Kidney (tissue), 22 donors: ENCODE results near the gene WNT5B. TPM values are rescaled to one million over a fixed set of nuclear protein-coding genes. Genes with fewer than 3 reads are reported as not detected.

ENCODE experiments used
- DNase-seq, 5 donors: peaks; one replicate each; pipeline ENCODE4 v3.0.0-alpha.2; 2013 to 2020
- FAIRE-seq: peaks from 2 replicates; lab custom pipeline; 2012; peaks lifted over from hg19 to GRCh38; lab: Jason Lieb, UNC
- H3K27ac ChIP-seq, 2 donors: one replicate each; pipeline ENCODE4 v1.7.0; 2013; ENCODE audit warnings: low read depth in 2 of 2, low read length in 2 of 2, inconsistent platforms in 1 of 2
- H3K27me3 ChIP-seq: one replicate; pipeline ENCODE4 v1.7.1; 2013; ENCODE audit warnings: low read length, inconsistent platforms; ENCODE audit not compliant: control insufficient read depth, insufficient read depth
- H3K36me3 ChIP-seq, 3 donors: one replicate each; pipeline versions ENCODE4 v1.7.0 to v1.7.1; 2013; ENCODE audit warnings: low read length in 3 of 3, control low read depth in 1 of 3, inconsistent platforms in 1 of 3; ENCODE audit not compliant: insufficient read depth in 3 of 3, control insufficient read depth in 2 of 3
- H3K4me1 ChIP-seq, 3 donors: one replicate each; pipeline versions ENCODE4 v1.7.0 to v1.7.1; 2013; ENCODE audit warnings: low read length in 3 of 3, inconsistent platforms in 1 of 3, low read depth in 1 of 3; ENCODE audit not compliant: control insufficient read depth in 2 of 3, insufficient read depth in 2 of 3
- H3K4me3 ChIP-seq, 3 donors: one replicate each; pipeline versions ENCODE4 v1.7.0 to v1.8.1; 2013; ENCODE audit warnings: low read length in 3 of 3, control low read depth in 1 of 3, inconsistent platforms in 1 of 3
- H3K9ac ChIP-seq, 3 donors: one replicate each; pipeline versions ENCODE4 v1.7.0 to v1.7.1; 2013; ENCODE audit warnings: low read length in 3 of 3, control low read depth in 1 of 3, inconsistent platforms in 1 of 3
- H3K9me3 ChIP-seq, 3 donors: one replicate each; pipeline versions ENCODE4 v1.7.0 to v1.7.1; 2013; ENCODE audit warnings: low read length in 3 of 3, control low read depth in 1 of 3, inconsistent platforms in 1 of 3; ENCODE audit not compliant: control insufficient read depth in 2 of 3, insufficient read depth in 1 of 3
- intact Hi-C: fragments of 100-400 bp; cut with DNase I; formaldehyde crosslinking; loops from one replicate; pipeline ENCODE4 v1.11.1; 2022
- long read RNA-seq, 10 donors: library from polyadenylated mRNA in 1 of 10; unstranded in 1 of 10; transcript quantifications; one replicate each; pipeline ENCODE4 v2.0.0 and lab custom pipeline, GENCODE V29; 2021 to 2026
- polyA plus RNA-seq: library from polyadenylated mRNA; stranded (reverse); fragments of 350-450 nt; fragmentation: Illumina TruSeq; extraction: RNeasy Lipid Tissue Mini Kit (QIAGEN cat#74804); gene quantifications from one replicate; pipeline ENCODE4 v1.2.3, GENCODE V29; 2014; ENCODE audit warnings: low read depth, low replicate concordance; ENCODE audit not compliant: insufficient read depth
- total RNA-seq: library from RNA; stranded (reverse); fragmentation: NEBNext Ultra II Directional; extraction: Animal tissue kit (Norgen Biotek cat#: 25700); gene quantifications from one replicate; pipeline ENCODE4 v1.2.1, GENCODE V29; 2021
- TF ChIP-seq, protein P1 (sequence below): IDR thresholded peaks from 3 replicates; pipeline ENCODE4 v1.5.1; 2012; ENCODE audit warnings: mild to moderate bottlenecking, moderate library complexity, borderline replicate concordance; ENCODE audit not compliant: insufficient read depth; ENCODE audit errors: extremely low read depth
- donor health status: control.
- donor health status: control.
- donor health status: control.
- donor health status: control.
- donor health status: control.
- donor health status: DM: yes; HTN: yes; CAD: no.
- donor health status: Normal renal cell carcinoma (clear cell type).

Gene WNT5B
- total RNA-seq (4.8 TPM), polyA plus RNA-seq (3.4 TPM)
- long read RNA-seq, donor 1, result 0 reads
- long read RNA-seq, donor 2, result 0 reads
- long read RNA-seq, donor 3, partial matches to known transcripts, result 6 of 7 reads
- long read RNA-seq, donor 3, other reads (novel, unspliced or antisense), result 0 of 7 reads
- long read RNA-seq, donor 4, result 0 reads
- long read RNA-seq, donor 5, result 0 reads
- long read RNA-seq, donor 6, result 0 reads
- long read RNA-seq, donor 7, partial matches to known transcripts, result 0 of 4 reads
- long read RNA-seq, donor 7, other reads (novel, unspliced or antisense), result 4 of 4 reads
- long read RNA-seq, donor 8, result 0 reads
- long read RNA-seq, donor 9, result 0 reads
- long read RNA-seq, donor 10, result 0 reads

DNA sequence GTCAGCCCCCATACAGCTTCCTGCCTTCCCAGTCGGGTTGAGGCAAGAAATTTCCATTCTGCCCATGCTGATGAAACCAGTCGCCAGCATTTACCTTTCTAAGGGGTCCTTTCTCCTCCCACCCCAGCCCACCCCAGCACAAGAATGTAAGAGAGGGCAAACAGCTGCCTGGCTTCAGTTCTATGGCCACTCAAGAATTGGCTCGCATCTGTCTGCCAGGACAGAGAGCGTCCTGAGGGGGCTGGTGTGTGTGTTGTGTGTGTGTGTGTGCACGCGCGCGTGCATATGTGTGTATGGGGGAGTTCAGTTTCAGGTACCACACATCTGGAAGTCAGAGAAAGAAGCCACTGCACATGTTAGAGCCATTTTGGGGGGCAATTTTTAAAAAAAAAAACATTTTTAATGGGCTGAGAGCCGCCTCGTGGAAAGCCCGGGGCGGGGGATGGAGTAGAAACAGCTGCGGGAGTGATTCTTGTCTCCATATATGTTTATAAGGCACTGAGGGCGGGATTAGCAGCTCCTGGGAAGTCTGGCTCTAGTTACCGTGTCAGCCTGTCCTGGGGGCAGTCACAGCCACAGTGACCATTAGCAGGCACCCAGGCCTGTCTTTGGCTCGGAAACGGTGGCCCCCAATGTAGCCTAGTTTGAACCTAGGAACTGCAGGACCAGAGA is at the start of gene WNT5B:
TSS of gene WNT5B (plus strand) at position 566 of the 672 bp plus-strand sequence. CDS start 2,124 bp downstream, outside the sequence.
- FAIRE-seq (no peak), DNase-seq (peak in 3 of 5 donors; percentile 40 to 62 (median 53))
- Histone ChIP-seq H3K4me1 (peaks cover 0 to 2% (median 0%) of the 10 kb centered on the region in 3 donors), H3K36me3 (no peaks in the 10 kb centered on the region), H3K9me3 (no peaks in the 10 kb centered on the region), H3K27me3 (peaks cover 7% of the 10 kb centered on the region), H3K4me3 (peak within 1 kb of the TSS in 2 of 3 donors; percentile 16 to 35), H3K27ac (no peak within 1 kb of the TSS), H3K9ac (no peak within 1 kb of the TSS)
- intact Hi-C loops, result no loop called here
- TF ChIP-seq, protein P1, sequence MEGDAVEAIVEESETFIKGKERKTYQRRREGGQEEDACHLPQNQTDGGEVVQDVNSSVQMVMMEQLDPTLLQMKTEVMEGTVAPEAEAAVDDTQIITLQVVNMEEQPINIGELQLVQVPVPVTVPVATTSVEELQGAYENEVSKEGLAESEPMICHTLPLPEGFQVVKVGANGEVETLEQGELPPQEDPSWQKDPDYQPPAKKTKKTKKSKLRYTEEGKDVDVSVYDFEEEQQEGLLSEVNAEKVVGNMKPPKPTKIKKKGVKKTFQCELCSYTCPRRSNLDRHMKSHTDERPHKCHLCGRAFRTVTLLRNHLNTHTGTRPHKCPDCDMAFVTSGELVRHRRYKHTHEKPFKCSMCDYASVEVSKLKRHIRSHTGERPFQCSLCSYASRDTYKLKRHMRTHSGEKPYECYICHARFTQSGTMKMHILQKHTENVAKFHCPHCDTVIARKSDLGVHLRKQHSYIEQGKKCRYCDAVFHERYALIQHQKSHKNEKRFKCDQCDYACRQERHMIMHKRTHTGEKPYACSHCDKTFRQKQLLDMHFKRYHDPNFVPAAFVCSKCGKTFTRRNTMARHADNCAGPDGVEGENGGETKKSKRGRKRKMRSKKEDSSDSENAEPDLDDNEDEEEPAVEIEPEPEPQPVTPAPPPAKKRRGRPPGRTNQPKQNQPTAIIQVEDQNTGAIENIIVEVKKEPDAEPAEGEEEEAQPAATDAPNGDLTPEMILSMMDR, result no peak

- no peaks in the 10 kb centered on the region for H3K9me3 ChIP-seq
- TF ChIP-seq, protein P1, result no peak
- no peaks in the 10 kb centered on the region for H3K27me3 ChIP-seq
- FAIRE-seq (no peak), DNase-seq (no peak)
- no peak overlapping the region for H3K27ac ChIP-seq
- peaks cover 0 to 22% (median 5%) of the 10 kb centered on the region in 3 donors for H3K4me1 ChIP-seq
- intact Hi-C loops, result loop anchor here (5.0 kb wide), 1 partner anchor 463 kb away; no protein-coding TSS in a partner anchor
- H3K36me3 ChIP-seq, result no peaks in the 10 kb centered on the region
- no peak overlapping the region for H3K9ac ChIP-seq
- no peak overlapping the region for H3K4me3 ChIP-seq
Measured at GRCh38 chr12:1579651-1580435, 49.2 kb upstream of the WNT5B start.

GRCh38 chr12:1580526-1580925 is 48.5 kb upstream of the WNT5B start:
- no peaks in the 10 kb centered on the region for H3K27me3 ChIP-seq
- no peak for FAIRE-seq
- no peak overlapping the region for H3K9ac ChIP-seq
- no peak overlapping the region for H3K4me3 ChIP-seq
- no peaks in the 10 kb centered on the region for H3K9me3 ChIP-seq
- H3K4me1 ChIP-seq, result peaks cover 0 to 18% (median 5%) of the 10 kb centered on the region in 3 donors
- intact Hi-C loops, result loop anchor here (5.0 kb wide), 1 partner anchor 463 kb away; no protein-coding TSS in a partner anchor
- H3K27ac ChIP-seq, result no peak overlapping the region
- no peaks in the 10 kb centered on the region for H3K36me3 ChIP-seq
- no peak for DNase-seq
- TF ChIP-seq, protein P1, result no peak
